ENCODE measurements around the gene PDP2.
"Not testable (repeated sequence)": the region's sequence is repeated elsewhere in the genome, so short reads cannot be mapped to it uniquely, and the experiment has no call there.

Gene PDP2

GRCh38 chr16:66853261-66854139, 26.8 kb upstream of the PDP2 start:
- DNase-seq (ENCODE audit: low spot score), result no peak

DNA sequence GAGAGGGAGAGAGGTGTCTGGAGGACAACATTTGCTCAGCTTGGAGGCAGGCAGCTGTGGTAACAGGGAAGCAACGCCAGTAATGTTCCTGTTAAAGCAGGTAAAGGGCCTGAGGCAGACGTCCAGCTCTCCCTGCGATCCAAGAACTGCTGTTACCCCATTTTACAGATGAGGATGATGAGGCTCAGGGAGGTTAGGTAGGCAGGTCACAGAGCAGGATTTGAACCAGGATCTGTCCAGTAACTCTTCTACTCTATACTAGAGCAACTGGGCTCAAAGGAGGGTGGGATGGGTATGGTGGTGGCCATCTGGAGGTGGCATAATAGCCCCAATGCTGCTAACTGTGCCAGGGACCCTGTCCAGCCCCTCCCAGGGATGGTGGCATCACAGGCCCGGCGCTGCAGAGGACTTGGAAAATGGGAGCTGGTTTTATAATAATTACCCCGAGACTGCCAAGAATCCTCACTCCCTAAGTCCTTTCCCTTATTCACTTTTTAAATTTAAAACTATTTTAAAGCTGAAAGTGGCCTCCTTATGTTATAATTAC, 24.1 kb upstream of the PDP2 start:
- no peak for DNase-seq (ENCODE audit: low spot score)

GRCh38 chr16:66856801-66857200, 23.5 kb upstream of the PDP2 start:
- DNase-seq (ENCODE audit: low spot score), result no peak

- DNase-seq (ENCODE audit: low spot score), result no peak
Measured at GRCh38 chr16:66857437-66857836, 22.9 kb upstream of the PDP2 start.

- no peak for DNase-seq (ENCODE audit: low spot score)
Measured at GRCh38 chr16:66858740-66859396, 21.4 kb upstream of the PDP2 start.

GRCh38 chr16:66859397-66860068, 20.8 kb upstream of the PDP2 start:
- DNase-seq (ENCODE audit: low spot score), result no peak

DNA sequence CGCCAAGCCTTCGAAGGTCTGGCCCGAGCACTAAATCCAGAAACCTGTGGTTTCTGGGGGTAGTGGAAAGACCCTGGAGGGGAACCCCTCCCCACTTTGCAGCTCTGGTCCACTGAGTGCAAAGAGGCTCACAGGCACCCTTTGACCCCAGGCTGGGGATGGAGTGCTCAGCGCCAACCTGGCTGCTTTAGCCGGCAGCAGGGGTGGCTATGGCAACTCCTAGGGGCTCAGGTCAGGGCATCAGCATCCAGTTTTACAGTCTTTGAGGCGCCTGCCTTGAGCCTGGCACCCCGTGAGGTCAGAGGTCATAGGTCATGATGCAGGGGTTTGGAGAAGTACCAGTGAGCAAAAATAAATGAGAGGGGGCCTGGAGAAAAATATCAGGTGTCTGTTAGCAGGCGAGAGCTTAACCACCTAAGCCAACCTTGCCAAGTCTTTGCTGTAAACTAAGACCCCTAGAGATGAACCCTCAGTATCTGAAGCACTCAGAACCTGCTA, 18.2 kb upstream of the PDP2 start:
- DNase-seq (ENCODE audit: low spot score), result no peak

DNA sequence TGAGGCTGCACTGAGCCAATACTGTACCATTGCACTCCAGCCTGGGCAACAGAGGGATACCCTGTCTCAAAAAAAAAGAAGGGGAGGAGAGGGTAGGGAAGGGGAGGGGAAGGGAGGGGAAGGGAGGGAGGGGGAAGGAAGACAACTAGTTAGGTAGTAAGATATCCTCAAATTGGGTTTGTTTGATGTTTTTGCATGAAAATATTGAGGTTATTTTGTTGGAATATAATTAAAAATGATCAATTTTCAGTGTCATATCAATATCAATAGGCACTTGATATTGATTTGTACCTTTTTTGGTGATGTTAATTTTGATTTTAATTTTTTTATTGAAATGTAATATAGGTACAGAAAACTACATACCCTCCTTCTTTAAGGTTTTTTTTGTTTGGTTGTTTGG, 16.6 kb upstream of the PDP2 start:
- no peak for DNase-seq (ENCODE audit: low spot score)

- DNase-seq (ENCODE audit: low spot score), result no peak
Measured at GRCh38 chr16:66869424-66869823, 10.9 kb upstream of the PDP2 start.

DNA sequence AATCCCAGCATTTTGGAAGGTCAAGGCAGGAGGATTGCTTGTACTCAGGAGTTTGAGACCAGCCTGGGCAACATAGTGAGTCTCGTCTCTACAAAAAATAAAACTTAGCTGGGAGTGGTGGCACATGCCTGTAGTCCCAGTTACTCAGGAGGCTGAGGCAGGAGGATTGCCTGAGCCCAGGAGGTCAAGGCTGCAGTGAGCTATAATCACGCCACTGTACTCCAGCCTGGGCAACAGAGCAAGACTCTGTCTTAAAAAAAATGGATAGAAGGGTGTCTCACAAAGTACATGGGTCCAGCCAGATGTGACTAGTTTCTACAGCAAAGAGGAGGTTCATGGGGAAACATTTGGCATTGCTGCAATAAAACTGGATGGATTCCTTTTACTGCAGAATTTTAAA, 9.0 kb upstream of the PDP2 start:
- DNase-seq (ENCODE audit: low spot score), result not testable (repeated sequence)

DNA sequence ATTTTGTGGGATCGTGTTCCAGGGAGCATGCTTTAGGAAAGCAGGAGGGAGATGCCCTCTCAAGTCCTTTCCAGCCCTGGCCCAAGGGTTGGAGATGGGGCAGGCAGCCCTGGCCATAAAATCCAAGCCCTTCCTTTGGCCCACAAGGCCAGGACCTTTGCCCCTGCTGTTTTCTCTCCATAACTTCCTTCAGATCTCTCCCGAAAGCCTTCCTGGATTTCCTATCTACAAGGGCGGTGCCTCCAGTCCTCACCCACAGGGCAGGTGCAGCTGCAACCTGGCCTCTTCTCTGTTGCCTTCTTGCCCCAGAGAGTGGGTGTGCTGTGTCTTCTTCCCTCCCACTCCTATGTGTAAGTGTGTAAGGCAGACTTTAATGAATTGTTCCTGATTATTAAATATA, 8.5 kb upstream of the PDP2 start:
- no peak for DNase-seq (ENCODE audit: low spot score)

- DNase-seq (ENCODE audit: low spot score), result no peak
Measured at GRCh38 chr16:66872559-66872942, 7.8 kb upstream of the PDP2 start.

- DNase-seq (ENCODE audit: low spot score), result peak; percentile 80
Measured at GRCh38 chr16:66872943-66873684, 7.2 kb upstream of the PDP2 start.

- no peak for DNase-seq (ENCODE audit: low spot score)
Measured at GRCh38 chr16:66873685-66874055, 6.6 kb upstream of the PDP2 start.

GRCh38 chr16:66874079-66874775, 6.1 kb upstream of the PDP2 start:
- DNase-seq (ENCODE audit: low spot score), result no peak

DNA sequence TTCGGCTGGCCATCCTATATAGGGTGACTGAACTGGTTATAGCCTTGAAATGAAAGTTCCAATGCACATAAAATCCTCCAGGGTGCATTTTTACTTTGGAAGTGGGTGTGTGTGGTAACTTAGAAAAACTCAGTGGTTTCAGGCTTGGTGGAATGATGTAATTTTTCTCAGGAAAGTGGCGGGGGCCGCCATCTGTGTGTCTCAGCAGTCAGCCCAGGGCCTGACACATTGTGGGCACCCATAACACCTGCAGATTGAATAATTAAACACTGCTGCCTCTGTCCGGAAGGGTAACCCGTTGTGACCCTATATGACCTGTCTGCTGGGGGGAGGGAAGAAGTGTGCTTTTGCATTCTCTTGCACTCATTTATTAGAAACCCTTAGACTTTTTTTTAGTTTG, 2.2 kb upstream of the PDP2 start:
- DNase-seq (ENCODE audit: low spot score), result no peak

- no peak for DNase-seq (ENCODE audit: low spot score)
Measured at GRCh38 chr16:66881014-66881417, 701 bp downstream of the PDP2 start.

GRCh38 chr16:66881560-66881959, 1.2 kb downstream of the PDP2 start:
- no peak for DNase-seq (ENCODE audit: low spot score)

GRCh38 chr16:66881964-66882508, 1.7 kb downstream of the PDP2 start:
- no peak for DNase-seq (ENCODE audit: low spot score)

- DNase-seq (ENCODE audit: low spot score), result no peak
Measured at GRCh38 chr16:66882702-66883101, 2.4 kb downstream of the PDP2 start.

- DNase-seq (ENCODE audit: low spot score), result no peak
Measured at GRCh38 chr16:66885491-66885890, 5.2 kb downstream of the PDP2 start.

All from germinal center (tissue), 1 donor.